Iris pigment epithelial cell (primary cell): Measurements from ENCODE around the gene KLK2.

Experiments
- DNase-seq: peaks from one replicate; pipeline ENCODE4 v3.0.0-alpha.2; 2011; ENCODE audit warnings: low read depth

KLK2 gene

DNA sequence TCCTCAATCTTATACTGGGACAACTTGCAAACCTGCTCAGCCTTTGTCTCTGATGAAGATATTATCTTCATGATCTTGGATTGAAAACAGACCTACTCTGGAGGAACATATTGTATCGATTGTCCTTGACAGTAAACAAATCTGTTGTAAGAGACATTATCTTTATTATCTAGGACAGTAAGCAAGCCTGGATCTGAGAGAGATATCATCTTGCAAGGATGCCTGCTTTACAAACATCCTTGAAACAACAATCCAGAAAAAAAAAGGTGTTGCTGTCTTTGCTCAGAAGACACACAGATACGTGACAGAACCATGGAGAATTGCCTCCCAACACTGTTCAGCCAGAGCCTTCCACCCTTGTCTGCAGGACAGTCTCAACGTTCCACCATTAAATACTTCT lies 22.5 kb upstream of the KLK2 start:
- DNase-seq, result no peak

DNA sequence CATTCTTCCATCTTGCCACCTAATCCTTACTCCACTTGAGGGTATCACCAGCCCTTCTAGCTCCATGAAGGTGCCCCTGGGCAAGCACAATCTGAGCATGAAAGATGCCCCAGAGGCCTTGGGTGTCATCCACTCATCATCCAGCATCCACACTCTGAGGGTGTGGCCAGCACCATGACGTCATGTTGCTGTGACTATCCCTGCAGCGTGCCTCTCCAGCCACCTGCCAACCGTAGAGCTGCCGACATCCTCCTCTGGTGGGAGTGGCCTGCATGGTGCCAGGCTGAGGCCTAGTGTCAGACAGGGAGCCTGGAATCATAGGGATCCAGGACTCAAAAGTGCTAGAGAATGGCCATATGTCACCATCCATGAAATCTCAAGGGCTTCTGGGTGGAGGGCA lies 21.6 kb upstream of the KLK2 start:
- no peak for DNase-seq

DNA sequence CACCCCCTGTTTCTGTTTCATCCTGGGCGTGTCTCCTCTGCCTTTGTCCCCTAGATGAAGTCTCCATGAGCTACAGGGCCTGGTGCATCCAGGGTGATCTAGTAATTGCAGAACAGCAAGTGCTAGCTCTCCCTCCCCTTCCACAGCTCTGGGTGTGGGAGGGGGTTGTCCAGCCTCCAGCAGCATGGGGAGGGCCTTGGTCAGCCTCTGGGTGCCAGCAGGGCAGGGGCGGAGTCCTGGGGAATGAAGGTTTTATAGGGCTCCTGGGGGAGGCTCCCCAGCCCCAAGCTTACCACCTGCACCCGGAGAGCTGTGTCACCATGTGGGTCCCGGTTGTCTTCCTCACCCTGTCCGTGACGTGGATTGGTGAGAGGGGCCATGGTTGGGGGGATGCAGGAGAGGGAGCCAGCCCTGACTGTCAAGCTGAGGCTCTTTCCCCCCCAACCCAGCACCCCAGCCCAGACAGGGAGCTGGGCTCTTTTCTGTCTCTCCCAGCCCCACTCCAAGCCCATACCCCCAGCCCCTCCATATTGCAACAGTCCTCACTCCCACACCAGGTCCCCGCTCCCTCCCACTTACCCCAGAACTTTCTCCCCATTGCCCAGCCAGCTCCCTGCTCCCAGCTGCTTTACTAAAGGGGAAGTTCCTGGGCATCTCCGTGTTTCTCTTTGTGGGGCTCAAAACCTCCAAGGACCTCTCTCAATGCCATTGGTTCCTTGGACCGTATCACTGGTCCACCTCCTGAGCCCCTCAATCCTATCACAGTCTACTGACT lies 18.4 kb upstream of the KLK2 start, which contains the start of gene KLK3:
Gene KLK3 (plus strand): TSS at position 280 of the 775 bp plus-strand sequence. CDS start 41 bp downstream, at position 321.
- no peak for DNase-seq

GRCh38 chr19:50857366-50857765 lies 15.9 kb upstream of the KLK2 start:
- DNase-seq, result no peak

DNA sequence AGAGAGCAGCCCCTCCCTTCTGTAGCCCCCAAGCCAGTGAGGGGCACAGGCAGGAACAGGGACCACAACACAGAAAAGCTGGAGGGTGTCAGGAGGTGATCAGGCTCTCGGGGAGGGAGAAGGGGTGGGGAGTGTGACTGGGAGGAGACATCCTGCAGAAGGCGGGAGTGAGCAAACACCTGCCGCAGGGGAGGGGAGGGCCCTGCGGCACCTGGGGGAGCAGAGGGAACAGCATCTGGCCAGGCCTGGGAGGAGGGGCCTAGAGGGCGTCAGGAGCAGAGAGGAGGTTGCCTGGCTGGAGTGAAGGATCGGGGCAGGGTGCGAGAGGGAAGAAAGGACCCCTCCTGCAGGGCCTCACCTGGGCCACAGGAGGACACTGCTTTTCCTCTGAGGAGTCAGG lies 14.4 kb upstream of the KLK2 start:
- DNase-seq, result no peak

GRCh38 chr19:50859849-50860248 lies 13.4 kb upstream of the KLK2 start:
- DNase-seq, result no peak

DNA sequence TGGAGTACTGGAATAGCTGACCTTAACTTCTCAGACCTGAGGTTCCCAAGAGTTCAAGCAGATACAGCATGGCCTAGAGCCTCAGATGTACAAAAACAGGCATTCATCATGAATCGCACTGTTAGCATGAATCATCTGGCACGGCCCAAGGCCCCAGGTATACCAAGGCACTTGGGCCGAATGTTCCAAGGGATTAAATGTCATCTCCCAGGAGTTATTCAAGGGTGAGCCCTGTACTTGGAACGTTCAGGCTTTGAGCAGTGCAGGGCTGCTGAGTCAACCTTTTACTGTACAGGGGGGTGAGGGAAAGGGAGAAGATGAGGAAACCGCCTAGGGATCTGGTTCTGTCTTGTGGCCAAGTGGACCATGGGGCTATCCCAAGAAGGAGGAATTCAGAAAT lies 12.2 kb upstream of the KLK2 start:
- no peak for DNase-seq

DNA sequence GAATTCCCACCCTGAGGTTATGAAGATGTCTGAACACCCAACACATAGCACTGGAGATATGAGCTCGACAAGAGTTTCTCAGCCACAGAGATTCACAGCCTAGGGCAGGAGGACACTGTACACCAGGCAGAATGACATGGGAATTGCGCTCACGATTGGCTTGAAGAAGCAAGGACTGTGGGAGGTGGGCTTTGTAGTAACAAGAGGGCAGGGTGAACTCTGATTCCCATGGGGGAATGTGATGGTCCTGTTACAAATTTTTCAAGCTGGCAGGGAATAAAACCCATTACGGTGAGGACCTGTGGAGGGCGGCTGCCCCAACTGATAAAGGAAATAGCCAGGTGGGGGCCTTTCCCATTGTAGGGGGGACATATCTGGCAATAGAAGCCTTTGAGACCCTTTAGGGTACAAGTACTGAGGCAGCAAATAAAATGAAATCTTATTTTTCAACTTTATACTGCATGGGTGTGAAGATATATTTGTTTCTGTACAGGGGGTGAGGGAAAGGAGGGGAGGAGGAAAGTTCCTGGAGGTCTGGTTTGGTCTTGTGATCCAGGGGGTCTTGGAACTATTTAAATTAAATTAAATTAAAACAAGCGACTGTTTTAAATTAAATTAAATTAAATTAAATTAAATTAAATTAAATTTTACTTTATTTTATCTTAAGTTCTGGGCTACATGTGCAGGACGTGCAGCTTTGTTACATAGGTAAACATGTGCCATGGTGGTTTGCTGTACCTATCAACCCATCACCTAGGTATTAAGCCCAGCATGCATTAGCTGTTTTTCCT lies 11.5 kb upstream of the KLK2 start:
- DNase-seq, result no peak

- no peak for DNase-seq
Observed at GRCh38 chr19:50869479-50869878, 3.8 kb upstream of the KLK2 start.

DNA sequence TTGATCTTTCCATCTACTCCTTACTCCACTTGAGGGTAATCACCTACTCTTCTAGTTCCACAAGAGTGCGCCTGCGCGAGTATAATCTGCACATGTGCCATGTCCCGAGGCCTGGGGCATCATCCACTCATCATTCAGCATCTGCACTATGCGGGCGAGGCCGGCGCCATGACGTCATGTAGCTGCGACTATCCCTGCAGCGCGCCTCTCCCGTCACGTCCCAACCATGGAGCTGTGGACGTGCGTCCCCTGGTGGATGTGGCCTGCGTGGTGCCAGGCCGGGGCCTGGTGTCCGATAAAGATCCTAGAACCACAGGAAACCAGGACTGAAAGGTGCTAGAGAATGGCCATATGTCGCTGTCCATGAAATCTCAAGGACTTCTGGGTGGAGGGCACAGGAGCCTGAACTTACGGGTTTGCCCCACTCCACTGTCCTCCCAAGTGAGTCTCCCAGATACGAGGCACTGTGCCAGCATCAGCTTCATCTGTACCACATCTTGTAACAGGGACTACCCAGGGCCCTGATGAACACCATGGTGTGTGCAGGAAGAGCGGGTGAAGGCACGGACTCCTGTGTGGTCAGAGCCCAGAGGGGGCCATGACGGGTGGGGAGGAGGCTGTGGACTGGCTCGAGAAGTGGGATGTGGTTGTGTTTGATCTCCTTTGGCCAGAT lies 2.7 kb upstream of the KLK2 start:
- DNase-seq, result no peak

DNA sequence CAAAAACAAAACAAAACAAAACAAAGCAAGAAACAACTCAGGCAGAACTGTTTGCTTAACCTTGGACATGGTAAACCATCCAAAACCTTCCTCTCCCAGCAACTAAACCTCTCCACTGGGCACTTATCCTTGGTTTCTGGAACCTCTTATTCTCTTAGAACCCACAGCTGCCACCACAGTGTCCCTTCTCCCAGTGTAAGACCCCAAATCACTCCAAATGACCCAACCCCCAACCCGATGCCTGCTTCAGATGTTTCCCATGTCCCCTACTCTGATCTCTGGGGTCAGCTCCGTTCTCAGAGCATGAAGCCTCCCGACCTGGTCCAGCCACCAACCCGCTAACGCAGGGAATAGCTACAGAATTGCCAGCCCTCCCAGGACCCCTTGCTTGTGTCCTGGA lies 972 bp downstream of the KLK2 start:
- DNase-seq, result no peak

GRCh38 chr19:50875795-50876422 lies 2.7 kb downstream of the KLK2 start:
- DNase-seq, result no peak

DNA sequence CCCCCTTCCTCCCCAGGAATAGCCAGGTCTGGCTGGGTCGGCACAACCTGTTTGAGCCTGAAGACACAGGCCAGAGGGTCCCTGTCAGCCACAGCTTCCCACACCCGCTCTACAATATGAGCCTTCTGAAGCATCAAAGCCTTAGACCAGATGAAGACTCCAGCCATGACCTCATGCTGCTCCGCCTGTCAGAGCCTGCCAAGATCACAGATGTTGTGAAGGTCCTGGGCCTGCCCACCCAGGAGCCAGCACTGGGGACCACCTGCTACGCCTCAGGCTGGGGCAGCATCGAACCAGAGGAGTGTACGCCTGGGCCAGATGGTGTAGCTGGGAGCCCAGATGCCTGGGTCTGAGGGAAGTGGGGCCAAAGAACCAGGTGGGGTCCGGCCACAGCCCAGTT lies 3.2 kb downstream of the KLK2 start:
- DNase-seq, result no peak

DNA sequence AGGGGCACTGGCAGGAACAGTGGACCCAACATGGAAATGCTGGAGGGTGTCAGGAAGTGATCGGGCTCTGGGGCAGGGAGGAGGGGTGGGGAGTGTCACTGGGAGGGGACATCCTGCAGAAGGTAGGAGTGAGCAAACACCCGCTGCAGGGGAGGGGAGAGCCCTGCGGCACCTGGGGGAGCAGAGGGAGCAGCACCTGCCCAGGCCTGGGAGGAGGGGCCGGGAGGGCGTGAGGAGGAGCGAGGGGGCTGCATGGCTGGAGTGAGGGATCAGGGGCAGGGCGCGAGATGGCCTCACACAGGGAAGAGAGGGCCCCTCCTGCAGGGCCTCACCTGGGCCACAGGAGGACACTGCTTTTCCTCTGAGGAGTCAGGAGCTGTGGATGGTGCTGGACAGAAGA lies 4.1 kb downstream of the KLK2 start:
- no peak for DNase-seq

DNA sequence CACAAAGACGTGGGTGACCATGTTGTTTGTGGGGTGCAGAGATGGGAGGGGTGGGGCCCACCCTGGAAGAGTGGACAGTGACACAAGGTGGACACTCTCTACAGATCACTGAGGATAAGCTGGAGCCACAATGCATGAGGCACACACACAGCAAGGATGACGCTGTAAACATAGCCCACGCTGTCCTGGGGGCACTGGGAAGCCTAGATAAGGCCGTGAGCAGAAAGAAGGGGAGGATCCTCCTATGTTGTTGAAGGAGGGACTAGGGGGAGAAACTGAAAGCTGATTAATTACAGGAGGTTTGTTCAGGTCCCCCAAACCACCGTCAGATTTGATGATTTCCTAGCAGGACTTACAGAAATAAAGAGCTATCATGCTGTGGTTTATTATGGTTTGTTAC lies 5.6 kb downstream of the KLK2 start:
- no peak for DNase-seq

GRCh38 chr19:50880241-50880640 lies 7.0 kb downstream of the KLK2 start:
- no peak for DNase-seq

DNA sequence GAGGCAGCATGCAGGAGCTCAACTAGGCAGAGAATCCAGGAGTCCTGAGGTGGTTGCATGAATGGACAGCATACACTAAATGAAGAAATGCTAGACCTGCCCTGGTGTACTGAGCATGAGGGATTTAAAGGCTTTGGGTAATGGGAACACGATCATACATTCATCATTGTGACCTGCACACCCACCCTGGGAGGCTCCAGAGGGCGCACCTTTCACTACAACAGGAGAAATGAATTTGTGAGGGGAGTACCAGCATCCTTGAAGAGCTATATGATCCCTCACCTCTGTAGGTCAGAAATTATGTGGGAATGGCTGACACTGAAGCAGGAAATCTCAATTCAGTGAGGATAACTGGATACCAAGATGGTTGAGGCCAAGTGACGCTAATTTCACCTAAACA lies 8.9 kb downstream of the KLK2 start:
- DNase-seq, result no peak

GRCh38 chr19:50889638-50890037 lies 16.4 kb downstream of the KLK2 start:
- DNase-seq, result no peak

DNA sequence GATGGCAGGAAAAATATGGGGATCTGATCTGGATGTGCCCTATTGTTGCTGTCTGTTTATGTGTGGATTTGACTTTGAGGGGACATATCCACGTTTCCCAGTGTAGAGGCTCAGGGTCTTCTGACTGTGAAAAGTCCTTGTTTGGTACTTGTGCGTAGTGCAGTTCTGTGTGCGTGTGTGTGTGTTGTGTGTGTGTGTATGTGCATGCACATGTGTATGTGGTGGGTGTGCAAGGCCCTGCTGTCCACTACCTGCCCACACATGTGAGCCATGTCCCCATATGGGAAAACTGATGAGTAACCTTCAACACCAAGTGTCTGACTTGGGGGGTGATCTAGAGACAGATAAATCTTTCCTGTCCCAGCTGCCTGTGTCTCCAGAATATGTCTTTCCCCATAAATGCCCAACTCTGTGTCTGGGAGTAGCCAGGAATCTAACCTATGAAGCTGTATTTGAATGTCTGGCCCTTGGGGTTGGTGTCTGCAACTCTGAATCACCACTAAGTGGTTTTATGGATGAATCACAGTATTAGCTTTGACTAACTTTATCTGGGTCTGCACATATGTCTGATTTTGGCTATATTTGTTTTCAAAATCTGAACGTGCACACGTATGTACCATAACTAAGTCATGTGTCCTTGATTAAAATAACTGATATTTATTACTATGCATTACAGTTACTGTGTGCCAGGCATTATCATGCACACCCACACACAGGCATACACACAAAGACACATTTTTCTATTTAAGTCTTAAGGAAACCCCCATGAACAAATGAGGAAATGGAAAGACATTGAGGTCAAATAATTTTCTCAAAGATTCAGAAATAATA lies 17.4 kb downstream of the KLK2 start:
- DNase-seq, result peak; percentile 60

GRCh38 chr19:50891253-50891625 lies 18.0 kb downstream of the KLK2 start:
- DNase-seq, result no peak

- DNase-seq, result no peak
Observed at GRCh38 chr19:50893047-50893736, 20.0 kb downstream of the KLK2 start.
